AML-193 (cell line): ENCODE data around the gene FGFR3.
"Not testable (repeated sequence)": the region's sequence is repeated elsewhere in the genome, so short reads cannot be mapped to it uniquely, and the experiment has no call there.

Experiments
- DNase-seq, 2 experiments: peaks; one replicate each; lab custom pipeline; 2025; lab: John Stamatoyannopoulos, UW

FGFR3 gene

DNA sequence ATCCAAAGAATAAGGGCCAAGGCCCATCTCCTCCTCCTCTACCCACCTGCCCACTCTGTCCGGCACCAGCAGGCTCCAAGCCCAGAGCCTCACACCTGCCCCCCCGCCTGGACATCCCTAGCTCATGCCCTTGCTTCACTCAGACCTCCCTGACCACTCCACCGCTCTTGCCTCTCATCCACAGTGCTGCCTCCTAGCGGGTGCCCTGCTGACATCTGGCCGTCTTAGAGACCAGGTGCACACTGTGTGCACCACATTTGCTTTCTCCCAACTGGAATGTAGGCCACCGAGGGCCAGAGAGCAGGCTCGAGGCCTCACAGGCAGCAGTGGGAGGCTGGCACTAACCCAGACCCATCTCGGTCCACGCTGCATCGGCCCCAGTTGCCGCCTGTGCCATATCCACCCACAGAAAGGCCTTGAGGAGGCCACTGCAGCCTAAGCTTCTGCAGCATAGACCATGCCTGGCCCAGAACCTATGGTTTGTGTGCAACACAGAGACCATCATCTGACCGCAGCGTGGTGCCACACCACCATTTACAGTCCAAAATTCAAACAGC, 49.3 kb downstream of the FGFR3 start:
- no peak for DNase-seq

DNA sequence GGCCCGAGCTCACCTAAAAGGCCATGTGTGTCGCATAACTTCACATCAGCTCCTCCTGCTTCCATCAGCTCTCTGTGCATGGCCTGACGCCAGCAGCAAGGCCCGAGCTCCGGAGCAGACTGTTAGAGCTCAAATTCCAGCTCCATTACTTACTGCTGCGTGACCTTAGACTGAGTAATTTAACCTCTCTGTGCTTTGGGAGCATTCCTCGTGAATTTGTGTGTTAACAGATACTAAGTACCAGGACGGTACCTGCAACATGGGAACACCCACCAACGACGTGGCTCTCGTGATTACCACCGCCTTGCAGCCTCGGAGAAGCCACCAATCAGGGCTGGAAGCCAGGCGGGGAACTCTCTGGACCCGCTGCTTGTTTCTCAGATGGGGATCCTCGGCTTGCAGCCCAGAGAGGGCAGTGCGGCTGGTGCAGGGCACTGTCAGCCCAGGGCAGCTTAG, 49.9 kb downstream of the FGFR3 start:
- no peak for DNase-seq

DNA sequence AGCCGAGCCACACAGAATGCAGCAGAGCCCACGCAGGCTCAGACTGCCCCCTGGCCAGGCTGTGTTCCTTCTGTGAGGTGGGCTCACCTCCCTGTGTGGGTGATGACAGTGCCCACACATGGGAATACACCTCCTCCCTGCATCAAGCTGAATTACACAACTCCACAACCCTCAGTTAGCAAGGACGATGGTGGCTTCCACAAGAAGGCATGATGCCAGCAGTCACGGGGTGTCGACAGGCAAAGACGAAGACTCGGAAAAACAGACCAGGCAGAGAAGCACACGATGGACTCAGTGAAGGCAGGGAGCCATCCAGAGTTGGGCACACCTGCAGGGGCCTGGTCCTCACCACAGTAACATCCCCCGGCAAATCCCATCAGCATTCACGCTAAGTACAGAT, 50.8 kb downstream of the FGFR3 start:
- no peak for DNase-seq

DNA sequence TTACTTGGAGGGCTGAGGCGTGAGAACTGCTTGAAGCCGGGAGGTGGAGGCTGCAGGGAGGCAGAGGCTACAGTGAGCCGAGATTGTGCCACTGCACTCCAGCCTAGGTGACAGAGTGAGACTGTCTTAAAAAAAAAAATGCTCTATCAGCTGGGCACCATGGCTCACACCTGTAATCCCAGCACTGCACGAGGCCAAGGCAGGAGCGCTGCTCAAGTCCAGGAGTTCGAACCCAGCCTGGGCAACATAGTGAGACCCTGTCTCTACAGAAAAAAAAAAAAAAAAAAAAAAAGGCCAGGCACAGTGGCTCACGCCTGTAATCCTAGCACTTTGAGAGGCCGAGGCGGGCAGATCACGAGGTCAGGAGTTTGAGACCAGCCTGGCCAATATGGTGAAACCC, 51.5 kb downstream of the FGFR3 start:
- not testable (repeated sequence) for DNase-seq

DNA sequence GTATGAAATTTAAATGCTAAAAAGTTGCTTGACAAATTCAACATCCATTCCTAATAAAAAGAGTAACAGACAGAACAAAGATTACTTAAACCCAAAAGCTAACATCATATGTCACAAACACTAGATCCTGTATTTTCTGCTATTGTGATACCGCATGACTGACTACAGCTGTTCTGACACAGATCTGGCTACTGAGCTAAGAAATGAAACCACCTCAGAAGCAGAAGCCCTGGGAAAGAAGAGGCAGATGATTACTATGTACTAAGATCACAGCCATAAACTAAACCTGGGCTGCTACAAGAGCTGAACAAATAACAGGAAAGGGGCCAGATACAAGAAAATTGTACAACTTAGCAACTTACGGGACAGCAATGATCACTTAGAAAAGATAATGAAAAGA, 53.5 kb downstream of the FGFR3 start:
- no peak for DNase-seq

DNA sequence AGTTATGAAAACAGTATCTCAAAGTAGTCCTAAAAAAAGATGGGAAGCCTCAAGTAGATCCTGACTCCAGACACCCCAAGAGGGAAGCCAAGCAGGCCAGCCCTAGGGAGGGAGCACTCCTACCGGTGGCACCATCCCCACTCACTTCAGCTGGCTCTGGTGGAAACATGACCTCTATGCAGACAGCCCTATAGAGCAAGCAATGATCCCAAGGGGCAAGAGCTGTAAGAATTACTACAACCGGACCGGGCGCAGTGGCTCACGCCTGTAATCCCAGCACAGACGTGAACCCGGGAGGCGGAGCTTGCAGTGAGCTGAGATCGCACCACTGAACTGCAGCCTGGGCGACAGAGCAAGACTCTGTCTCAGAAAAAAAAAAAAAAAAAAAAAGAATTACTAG, 57.2 kb downstream of the FGFR3 start:
- DNase-seq: no peak

DNA sequence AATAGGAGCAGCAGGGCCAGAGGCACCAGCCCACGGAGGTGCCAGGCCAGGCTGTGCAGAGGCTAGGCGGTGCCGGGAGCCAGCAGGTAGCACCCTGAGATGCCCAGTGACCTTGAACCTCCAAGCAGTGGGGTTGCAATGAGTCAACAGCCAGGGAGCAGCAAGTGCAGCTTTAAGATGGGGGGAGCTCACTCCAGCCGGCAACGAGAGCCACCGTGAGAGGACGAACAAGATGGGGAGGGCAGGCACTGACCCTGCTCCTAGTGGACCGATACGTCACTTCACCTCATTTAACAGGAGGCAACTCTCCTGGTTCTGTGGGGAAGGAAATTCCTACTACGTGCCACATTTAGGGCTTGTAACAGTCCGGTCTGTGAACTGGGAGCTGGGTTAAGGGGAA, 58.1 kb downstream of the FGFR3 start:
- DNase-seq: no peak

DNA sequence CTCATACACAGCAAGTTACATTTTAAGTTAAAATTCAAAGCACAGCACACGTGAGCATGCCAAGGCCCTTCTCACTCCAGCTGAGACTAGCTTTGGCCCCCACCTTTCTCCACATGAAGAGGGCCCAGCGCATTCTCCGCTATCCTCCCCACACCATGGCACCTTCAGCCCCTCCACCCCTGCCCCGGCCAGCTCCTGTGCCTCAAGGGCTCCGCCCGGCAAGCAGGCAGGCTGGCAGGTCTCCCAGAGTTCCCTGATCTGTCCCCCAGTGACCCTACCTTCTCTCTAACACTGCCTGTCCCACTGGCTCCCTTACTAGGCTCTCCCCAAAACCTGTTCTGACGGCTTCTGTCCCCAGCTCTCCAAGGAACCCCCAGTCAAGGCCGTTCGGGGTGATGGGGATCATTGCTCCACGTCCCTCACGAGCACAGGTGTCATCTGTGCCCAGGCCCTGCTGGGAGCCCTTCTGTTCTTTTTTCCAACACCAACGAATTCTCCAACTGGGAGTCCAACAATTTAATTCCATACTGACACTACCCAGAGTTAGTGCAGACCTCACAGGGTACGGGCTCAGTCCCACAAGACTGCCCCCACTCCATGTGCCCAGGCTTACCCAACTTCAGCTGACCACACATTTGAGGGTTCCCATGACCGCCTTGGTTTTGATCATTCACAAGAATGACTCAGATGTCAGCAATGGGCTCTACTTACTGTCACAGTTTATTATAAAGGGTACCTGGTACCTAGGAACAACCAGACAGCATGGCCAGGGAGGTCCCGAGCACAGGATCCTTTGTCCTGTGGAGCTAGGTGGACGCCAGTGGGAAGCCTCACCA, 58.7 kb downstream of the FGFR3 start:
- no peak for DNase-seq

DNA sequence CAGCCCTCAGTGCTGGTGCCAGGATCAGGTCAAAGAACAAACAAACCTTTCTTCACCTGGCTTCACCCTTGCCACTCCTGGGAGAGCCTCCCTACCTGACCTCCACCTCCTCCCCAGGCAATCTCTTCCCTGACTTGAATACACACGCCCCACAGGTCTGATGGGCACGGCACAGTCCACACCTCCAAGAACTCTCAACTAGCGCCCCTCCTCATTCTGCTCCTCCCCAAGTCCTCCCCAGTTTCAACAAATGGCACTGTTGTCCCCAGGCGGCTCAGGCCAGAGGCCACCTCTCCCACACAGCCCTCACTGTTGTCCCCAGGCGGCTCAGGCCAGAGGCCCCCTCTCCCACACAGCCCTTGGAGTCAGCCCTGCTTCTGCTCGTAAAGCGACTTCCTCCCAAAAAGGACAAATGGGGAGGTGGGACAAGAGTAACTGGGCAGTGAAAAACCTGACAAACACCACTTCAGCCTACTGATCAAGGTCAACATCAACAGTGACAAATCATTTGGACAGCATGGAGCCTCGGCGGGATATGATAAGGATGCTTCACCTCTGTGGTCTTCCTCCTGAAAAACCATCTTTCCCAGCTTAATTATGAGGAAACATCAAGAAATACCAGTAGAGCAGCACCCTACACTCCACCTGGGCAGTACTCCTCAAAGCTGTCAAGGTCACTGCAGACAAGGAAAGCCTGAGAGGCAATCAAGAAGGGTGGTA, 60.0 kb downstream of the FGFR3 start:
- no peak for DNase-seq

DNA sequence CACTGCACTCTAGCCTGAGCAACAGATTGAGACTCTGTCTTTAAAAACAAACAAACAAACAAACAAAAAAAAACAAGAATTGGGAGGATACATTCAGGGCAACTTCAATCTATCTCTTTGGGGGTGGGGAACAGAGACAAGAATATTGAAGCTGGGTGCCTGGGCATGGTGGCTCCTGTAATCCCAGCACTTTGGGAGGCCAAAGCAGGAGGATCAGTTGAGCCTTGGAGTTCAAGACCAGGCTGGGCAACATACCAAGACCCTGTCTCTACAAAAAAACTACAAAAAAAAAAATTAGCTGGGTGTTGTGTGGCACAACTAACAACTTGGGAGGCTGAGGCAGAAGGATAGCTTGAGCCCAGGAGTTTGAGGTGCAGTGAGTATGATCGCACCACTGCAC, 61.7 kb downstream of the FGFR3 start:
- no peak for DNase-seq

DNA sequence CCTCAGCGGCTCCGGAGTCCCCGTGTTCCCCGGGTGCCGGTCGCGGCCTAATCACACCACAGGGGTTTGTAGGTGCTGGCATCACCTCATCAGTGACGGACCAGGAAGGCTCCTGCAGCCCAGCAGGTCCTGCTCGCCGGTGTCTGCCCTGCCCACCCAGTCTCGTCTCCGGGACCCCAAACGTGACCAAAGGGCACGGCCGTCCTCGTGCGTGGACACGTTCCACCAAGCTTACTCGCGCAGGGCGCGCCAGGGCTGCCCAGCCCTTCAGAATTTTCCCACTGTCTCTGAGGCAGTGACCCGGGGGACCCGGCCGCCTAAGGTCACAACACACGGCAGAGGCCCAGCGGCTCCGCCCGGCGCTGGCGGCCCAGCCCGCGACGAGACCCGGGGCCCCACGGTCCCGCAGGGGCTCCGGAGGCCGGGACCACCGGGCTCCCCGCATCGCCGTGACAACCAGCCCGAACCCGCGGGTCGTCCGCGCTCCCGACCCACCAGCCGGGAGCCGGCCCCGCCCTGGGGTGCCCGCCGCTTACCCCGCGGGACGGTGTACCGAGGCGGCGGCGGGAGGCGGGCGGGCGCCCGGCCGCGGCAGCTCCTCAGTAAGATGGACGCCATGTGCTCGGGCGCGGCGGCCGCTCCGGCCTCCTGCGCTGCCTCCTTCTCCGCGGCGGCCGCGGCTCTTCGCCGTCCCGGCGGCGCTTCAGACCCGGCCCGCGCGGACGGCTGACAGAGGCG, 62.4 kb downstream of the FGFR3 start:
- DNase-seq: no peak

DNA sequence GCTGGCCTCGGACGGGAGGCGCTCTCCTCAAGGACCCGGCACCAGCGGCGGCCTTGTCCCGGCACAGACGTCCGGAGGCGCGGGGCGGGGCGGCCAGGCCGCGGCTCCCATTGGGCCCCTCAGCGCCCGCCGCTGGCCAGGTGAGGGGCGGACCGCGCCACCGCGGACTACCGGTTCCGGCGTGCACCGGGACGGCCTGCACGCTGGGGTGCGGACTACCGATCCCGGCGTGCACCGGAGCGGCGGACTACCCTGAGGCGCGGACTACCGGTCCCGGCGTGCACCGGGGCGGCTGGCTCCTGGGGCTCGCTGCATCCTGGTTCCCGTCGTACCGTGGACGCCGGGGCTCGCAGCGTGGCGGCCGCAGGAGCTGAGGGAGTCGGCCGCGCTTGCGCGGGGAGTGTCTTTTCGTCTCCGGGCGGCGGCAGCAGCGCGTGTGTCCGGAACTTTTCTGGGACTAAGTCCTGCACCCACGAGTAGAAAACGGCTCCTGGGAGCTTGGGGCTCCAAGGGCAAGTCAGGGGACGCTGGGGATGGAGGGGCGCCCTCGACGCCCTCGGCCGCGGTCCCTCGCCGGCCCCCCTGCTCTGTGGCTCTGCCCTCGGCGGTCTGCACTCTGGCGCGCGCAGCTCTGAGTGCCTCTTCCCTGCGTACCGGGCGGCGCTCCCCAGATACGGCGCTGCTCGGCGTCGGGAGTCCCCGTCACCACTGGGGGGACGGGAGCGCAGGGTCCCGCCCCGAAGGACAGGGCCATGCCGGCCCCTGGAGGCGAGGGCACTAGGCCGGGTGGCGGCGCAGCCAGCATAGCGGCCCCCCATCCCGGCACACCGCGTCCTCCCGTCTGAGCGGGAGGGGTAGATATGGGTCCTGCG, 63.2 kb downstream of the FGFR3 start, which contains the start of gene LETM1:
LETM1 (minus strand) TSS at position 86 of the 872 bp plus-strand sequence. CDS start 206 bp downstream, outside the sequence.
- DNase-seq: peak; percentile 77 to 83

DNA sequence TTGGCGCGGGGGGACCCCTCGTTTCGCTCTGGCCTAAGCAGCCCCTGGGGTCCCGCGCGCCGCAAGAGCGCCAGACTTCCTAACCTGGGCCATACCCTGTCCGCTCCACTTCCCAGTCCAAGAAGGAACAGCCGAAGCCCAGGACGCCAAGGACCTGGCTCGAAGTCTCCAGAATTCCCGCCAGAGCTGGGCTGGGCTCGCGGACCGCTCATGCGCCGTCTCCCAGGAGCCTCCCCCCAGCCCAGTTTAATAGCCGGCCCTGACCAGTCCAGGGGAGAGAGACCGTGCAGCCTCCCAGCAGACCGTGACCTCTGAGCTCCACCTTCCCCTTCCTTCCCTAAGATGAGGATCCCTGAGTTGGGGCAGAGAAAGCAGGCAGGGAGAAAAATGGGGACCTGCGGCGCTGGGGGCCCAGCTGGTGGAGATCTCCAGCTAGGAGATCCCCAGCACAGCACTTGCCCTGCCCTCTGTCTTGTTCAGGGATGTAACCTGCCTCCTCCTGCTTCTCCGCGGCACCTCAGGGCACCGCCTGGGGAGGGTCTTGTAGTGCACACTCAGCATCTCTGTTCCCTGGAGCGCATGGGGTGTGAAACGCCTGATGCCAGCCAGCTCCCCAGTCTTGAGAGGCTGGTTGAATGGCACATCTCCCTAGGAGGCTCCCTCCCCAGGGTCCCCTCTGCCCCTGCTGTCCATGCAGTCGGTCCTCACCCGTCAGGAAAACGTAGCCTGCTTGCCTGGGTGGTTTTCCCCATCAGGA, 64.0 kb downstream of the FGFR3 start:
- DNase-seq: peak in 1 of 2 experiments; percentile 3

DNA sequence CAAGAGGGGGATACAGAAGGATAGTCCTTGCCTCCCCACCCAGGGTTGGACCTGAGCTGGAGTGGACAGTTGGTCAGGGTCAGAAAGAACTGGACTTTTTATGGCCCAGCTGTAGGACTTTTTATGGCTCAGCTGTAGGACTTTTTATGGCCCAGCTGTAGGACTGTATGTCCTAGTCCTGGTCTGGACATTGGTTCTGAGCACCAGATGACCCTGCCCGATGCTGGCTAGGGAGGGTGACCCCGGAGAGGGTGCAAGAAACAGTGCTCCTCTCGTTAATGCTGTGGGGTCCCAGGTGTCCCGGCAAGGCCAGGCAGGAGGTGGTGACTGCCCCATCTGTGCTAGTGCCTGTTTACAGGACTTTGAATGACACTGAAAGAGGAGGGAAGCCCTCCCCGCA, 64.8 kb downstream of the FGFR3 start:
- no peak for DNase-seq
